K562 (cell line): ENCODE results near the gene ZC3H18. TPM values are rescaled to one million over a fixed set of nuclear protein-coding genes. Genes with fewer than 3 reads are reported as not detected.

Source experiments
- CEBPG ChIP-seq, 3 experiments: fragments of 200-800 bp in 1 of 3; sonication (Bioruptor generic) in 1 of 3; sonication (generic) in 1 of 3; formaldehyde crosslinking in 1 of 3; IDR thresholded peaks in 2 of 3; conservative IDR thresholded peaks in 1 of 3; 2 replicates each; pipeline versions ENCODE4 v1.6.1 to v1.8.0; 2016 to 2022; ENCODE audit warnings: missing compliant biosample characterization in 2 of 3, missing genetic modification characterization in 2 of 3, mild to moderate bottlenecking in 1 of 3, missing genetic modification reagents in 1 of 3
- CREB5 ChIP-seq: fragments of 250-450 bp; sonication (Bioruptor Pico); IDR thresholded peaks from 2 replicates; pipeline ENCODE4 v1.5.0; 2020; ENCODE audit warnings: mild to moderate bottlenecking
- CREBBP ChIP-seq: IDR thresholded peaks from one replicate; pipeline ENCODE4 v1.6.1; 2012; ENCODE audit warnings: low read depth, mild to moderate bottlenecking, control low read depth, inconsistent platforms, low read length
- MCM2 ChIP-seq: fragments of 450-650 bp; IDR thresholded peaks from 2 replicates; pipeline ENCODE4 v1.6.1; 2017; ENCODE audit warnings: low read depth, mild to moderate bottlenecking
- PHB ChIP-seq: fragments of 250-450 bp; sonication (Bioruptor Pico); IDR thresholded peaks from 2 replicates; pipeline ENCODE4 v1.5.0; 2021
- POU5F1 ChIP-seq: fragments of 150-350 bp; IDR thresholded peaks from 2 replicates; pipeline ENCODE4 v1.6.1; 2014; ENCODE audit warnings: borderline replicate concordance, low read length, low read depth, mild to moderate bottlenecking; ENCODE audit not compliant: partially characterized antibody
- RB1 ChIP-seq: fragments of 450-650 bp; IDR thresholded peaks from 2 replicates; pipeline ENCODE4 v1.6.1; 2017; ENCODE audit warnings: low read depth, mild to moderate bottlenecking
- RBM14 ChIP-seq: fragments of 200-400 bp; formaldehyde crosslinking; IDR thresholded peaks from 2 replicates; pipeline ENCODE4 v1.6.1; 2018; ENCODE audit warnings: low read depth, mild to moderate bottlenecking, low read length, moderate library complexity, borderline replicate concordance; ENCODE audit not compliant: insufficient read depth
- SMAD1 ChIP-seq: fragments of 150-350 bp; IDR thresholded peaks from 2 replicates; pipeline ENCODE4 v1.6.1; 2014; ENCODE audit warnings: low read length, low read depth; ENCODE audit not compliant: partially characterized antibody
- SMARCA4 ChIP-seq: fragments of 450-650 bp; IDR thresholded peaks from 2 replicates; pipeline ENCODE4 v1.6.1; 2016
- SRSF3 ChIP-seq: fragments of 200-400 bp; formaldehyde crosslinking; IDR thresholded peaks from 2 replicates; pipeline ENCODE4 v1.6.1; 2016; ENCODE audit warnings: mild to moderate bottlenecking, low read length, moderate library complexity; ENCODE audit not compliant: insufficient read depth
- TAL1 ChIP-seq: fragments of 450-650 bp; IDR thresholded peaks from 2 replicates; pipeline ENCODE4 v1.6.1; 2016; ENCODE audit warnings: mild to moderate bottlenecking
- TFE3 ChIP-seq: fragments of 450-650 bp; formaldehyde crosslinking; IDR thresholded peaks from 2 replicates; pipeline ENCODE4 v1.4.0; 2020; ENCODE audit warnings: mild to moderate bottlenecking, mixed read lengths
- ZFP1 ChIP-seq: fragments of 450-650 bp; formaldehyde crosslinking; IDR thresholded peaks from 2 replicates; pipeline ENCODE4 v1.4.0; 2020; ENCODE audit warnings: mild to moderate bottlenecking, mixed read lengths
- ZNF217 ChIP-seq: sonication (generic); formaldehyde crosslinking; IDR thresholded peaks from 2 replicates; pipeline ENCODE4 v1.8.0; 2022; ENCODE audit warnings: mild to moderate bottlenecking, missing genetic modification reagents
- polyA plus RNA-seq, 8 experiments: library from polyadenylated mRNA; depleted of rRNA in 4 of 8; stranded (reverse) in 5 of 8; unstranded in 3 of 8; fragments of >200 nt; fragmentation: Nextera tagmentation in 2 of 8; fragmentation: Illumina TruSeq in 1 of 8; extraction: Ambion mirVana in 2 of 8; extraction: Trizol in 1 of 8; gene quantifications; 2 replicates each; pipeline versions ENCODE4 v1.2.1 to v1.2.3, GENCODE V29; 2011 to 2014; ENCODE audit warnings: inconsistent platforms in 1 of 8, missing spikeins in 1 of 8
- total RNA-seq, 7 experiments: library from RNA; depleted of rRNA in 6 of 7; stranded (reverse); fragments of >200 nt in 6 of 7; fragmentation: Illumina TruSeq in 2 of 7; extraction: Trizol in 2 of 7; gene quantifications; 2 replicates each; pipeline versions ENCODE4 v1.2.1 to v1.2.3, GENCODE V29; 2011 to 2021; ENCODE audit warnings: low replicate concordance in 1 of 7

The ZC3H18 gene
- total and polyA plus RNA-seq, 9 of the 15 experiments (the other 6 are each of a cell fraction or from before 2014, with no cell fraction given): 1.7 to 88.7 (median 26.9) TPM

GRCh38 chr16:88560714-88561484 is 9.3 kb upstream of the ZC3H18 start (continued):
- peak; percentile 48 for TF ChIP-seq CEBPG (CRISPR knock-in tag; IDR thresholded peaks at IDR 0.05)
- TF ChIP-seq CEBPG (tag; conservative IDR thresholded peaks at IDR 0.05 in 1 of 2, IDR thresholded peaks at IDR 0.05 in 1 of 2): no peak
- no peak for TF ChIP-seq RBM14
- TF ChIP-seq SMAD1: no peak
- TF ChIP-seq TFE3 (CRISPR knock-in tag): no peak
- TF ChIP-seq SRSF3: no peak
- TF ChIP-seq CREB5 (CRISPR knock-in tag): no peak
- TF ChIP-seq RB1: no peak
- peak; percentile 93 for TF ChIP-seq ZNF217 (CRISPR knock-in tag)
- no peak for TF ChIP-seq TAL1
- TF ChIP-seq CREBBP: no peak
- TF ChIP-seq PHB: no peak
- no peak for TF ChIP-seq POU5F1
- no peak for TF ChIP-seq ZFP1 (CRISPR knock-in tag)
- no peak for TF ChIP-seq MCM2
- no peak for TF ChIP-seq SMARCA4
